ENCODE data around the gene FCN1. TPM values are rescaled to one million over a fixed set of nuclear protein-coding genes. Genes with fewer than 3 reads are reported as not detected.

FCN1 gene
- total RNA-seq, 8 experiments from 2014 or later: 0.05 to 0.45 (median 0.13) TPM; not detected in 1

DNA sequence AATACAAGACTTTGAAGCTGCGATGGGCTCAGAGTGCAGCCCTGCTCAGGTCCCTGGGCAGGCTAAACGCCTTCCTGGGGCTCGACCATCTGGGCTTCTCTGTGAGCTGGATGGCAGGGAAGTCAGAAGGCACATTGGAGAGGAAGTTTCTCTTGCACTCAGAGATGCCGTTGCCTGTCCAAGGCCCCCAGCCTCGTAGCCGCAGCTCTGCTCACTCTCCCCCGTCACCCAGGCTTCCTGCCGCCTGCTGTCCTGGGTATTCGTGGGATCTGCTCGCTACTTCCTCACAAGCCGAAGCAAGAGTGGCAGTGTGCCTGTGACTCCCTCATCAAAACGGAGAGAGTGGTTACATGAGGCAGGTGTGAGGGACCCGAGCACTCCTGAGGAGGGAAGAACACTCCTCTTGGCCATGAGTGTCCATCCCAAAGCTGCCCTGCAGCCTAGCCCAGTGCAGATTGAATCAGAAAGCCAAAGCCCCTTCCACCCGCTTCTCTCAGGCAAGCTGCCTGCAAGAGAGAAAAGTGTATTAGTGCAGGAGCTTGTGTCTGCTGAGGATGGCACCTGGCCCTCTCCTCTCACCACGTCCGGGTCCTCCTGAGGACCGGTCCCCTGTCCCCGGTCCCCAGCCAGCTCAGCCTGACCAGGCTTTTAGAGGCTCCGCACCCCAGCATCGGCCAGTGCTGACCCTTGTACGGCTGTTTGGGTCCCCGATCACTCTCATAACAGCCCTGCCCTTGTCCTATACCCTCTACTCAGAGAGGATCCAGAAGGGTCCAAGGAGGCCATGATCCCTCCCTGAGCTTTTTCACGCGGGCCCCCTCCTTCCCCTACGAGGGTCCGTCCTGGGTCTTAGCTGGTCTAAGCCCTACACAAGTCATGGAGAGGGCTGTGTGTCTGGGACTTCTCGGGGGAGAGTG, 29.8 kb downstream of the FCN1 start:
- ATAC-seq (replicated peaks in 6 of 8): peak in 1 of 8 experiments; percentile 4
- in situ Hi-C loops (cut with MboI; ENCODE audit: low pct_unique_long_range_greater_than_20kb in 2 of 9, low sequenced_read_pairs in 9 of 9, unreplicated experiment in 9 of 9): no loop called here
- Histone ChIP-seq H3K4me3 (no peak overlapping the region), H3K27ac (no peak overlapping the region), H3K4me1 (replicated peaks in 1 of 2) (no peaks in the 10 kb centered on the region)
- 20 to 86% (median 70%) methylated on average over 1 to 12 of the region's 27 CpGs; no CpG with 5 or more reads in 2 of the 10 experiments for WGBS, 10 experiments

DNA sequence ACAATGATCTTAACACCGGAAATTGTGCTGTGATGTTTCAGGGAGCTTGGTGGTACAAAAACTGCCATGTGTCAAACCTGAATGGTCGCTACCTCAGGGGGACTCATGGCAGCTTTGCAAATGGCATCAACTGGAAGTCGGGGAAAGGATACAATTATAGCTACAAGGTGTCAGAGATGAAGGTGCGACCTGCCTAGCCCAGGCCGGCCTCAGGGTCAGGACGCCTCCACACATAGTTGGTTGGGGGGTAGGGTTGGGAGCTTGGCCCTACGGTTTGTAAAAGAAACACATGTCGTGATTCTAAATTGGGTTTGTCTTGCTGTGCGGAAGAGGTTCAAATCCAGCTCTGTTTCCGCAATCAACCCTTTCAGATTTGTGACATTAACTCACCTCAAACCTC, 30.5 kb downstream of the FCN1 start:
- Histone ChIP-seq H3K27ac (no peak overlapping the region), H3K4me1 (replicated peaks in 1 of 2) (no peaks in the 10 kb centered on the region), H3K4me3 (no peak overlapping the region)
- no peak for ATAC-seq (replicated peaks in 6 of 8)
- in situ Hi-C loops (cut with MboI; ENCODE audit: low pct_unique_long_range_greater_than_20kb in 2 of 9, low sequenced_read_pairs in 9 of 9, unreplicated experiment in 9 of 9): no loop called here
- WGBS, 10 experiments: 20 to 90% (median 74%) methylated on average over 1 to 9 of the region's 10 CpGs; no CpG with 5 or more reads in 2 of the 10 experiments

DNA sequence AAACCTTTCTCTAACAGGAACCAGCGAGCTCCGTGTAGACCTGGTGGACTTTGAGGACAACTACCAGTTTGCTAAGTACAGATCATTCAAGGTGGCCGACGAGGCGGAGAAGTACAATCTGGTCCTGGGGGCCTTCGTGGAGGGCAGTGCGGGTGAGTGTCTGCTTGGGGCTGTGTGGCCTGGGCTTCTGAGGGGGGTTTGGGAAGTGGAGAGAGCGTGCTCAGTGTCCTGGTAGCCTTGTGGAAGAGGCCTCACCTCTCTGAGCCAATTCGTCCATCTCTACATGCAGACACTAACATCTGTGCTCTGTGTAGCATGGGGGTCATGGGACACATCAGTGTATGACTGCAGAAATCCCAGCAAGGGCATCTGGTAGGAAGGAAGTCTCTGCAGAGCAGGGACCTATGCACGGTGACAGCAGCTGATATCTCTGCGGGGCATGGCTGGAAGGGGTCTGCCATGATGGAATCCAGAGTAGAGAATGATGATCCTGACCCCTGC, 31.2 kb downstream of the FCN1 start:
- in situ Hi-C loops (cut with MboI; ENCODE audit: low pct_unique_long_range_greater_than_20kb in 2 of 9, low sequenced_read_pairs in 9 of 9, unreplicated experiment in 9 of 9): no loop called here
- no peak for ATAC-seq (replicated peaks in 6 of 8)
- no peak overlapping the region for H3K27ac ChIP-seq
- no peaks in the 10 kb centered on the region for H3K4me1 ChIP-seq (replicated peaks in 1 of 2)
- H3K4me3 ChIP-seq: no peak overlapping the region
- WGBS, 10 experiments: 20 to 100% (median 92%) methylated on average over 1 to 6 of the region's 11 CpGs; no CpG with 5 or more reads in 5 of the 10 experiments

DNA sequence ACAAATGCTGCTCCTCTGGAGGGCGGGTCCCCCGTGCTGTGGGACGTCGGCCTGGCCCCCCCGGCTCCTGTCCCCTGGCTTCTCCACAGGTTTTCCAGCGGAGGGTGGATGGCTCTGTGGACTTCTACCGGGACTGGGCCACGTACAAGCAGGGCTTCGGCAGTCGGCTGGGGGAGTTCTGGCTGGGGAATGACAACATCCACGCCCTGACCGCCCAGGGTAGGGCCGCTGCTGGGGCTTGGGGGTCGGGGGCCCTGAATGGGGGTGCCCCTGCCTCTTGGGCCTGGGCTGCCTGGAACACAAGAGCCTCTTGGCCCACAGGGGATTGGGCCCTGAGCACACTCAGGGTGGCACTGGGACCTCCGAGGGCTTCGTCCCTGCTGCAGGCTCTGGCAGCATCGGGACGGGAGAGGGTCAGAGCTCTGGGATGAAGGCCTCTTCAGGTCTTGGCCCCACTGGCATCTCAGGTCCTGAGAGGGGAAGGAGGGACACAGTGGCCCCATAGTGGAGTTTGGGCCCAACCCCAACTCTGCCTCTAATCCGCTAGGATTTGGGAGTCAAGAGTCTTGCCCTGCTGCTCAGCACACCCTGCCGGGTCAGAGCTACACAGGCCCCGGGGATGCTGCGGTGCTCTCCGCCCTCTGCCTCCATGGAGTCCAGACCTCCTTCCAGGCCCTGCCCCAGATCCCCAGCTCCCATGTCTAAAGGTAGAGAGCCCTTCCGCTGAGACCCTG, 31.9 kb downstream of the FCN1 start:
- Histone ChIP-seq H3K4me1 (replicated peaks in 1 of 2) (no peaks in the 10 kb centered on the region), H3K4me3 (no peak overlapping the region), H3K27ac (no peak overlapping the region)
- in situ Hi-C loops (cut with MboI; ENCODE audit: low pct_unique_long_range_greater_than_20kb in 2 of 9, low sequenced_read_pairs in 9 of 9, unreplicated experiment in 9 of 9): no loop called here
- 60% methylated on average over 1 of the region's 24 CpGs; no CpG with 5 or more reads in 9 of the 10 experiments for WGBS, 10 experiments
- ATAC-seq (replicated peaks in 6 of 8): no peak

DNA sequence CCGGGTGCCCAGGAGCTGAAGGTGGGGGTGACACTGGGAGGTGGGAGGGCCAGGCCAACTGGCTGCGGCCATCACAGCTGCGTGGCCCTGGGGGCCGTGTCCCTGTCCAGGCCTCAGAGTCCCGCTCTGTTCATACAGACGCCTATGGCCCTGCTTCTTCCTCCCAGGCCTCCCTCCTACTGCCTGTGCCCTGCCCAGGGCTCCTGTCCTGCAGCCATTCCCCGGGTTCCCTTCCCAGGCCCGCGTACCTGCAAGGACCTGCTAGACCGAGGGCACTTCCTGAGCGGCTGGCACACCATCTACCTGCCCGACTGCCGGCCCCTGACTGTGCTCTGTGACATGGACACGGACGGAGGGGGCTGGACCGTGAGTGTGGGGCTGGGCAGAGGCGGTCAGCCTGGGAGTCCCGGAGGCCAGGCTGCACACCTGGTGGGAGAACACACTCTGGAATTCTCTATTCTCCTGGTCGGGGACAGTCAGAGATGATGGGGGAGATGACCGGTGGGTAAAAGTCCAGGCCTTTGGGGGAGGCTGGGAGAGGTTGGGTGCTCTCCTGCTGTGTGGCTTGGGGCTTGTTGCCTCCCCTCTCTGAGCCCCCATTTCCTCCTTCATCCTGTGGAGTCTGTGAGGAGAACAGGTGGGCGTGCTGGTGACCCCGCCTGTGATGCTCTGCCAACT, 32.6 kb downstream of the FCN1 start:
- Histone ChIP-seq H3K4me3 (no peak overlapping the region), H3K4me1 (replicated peaks in 1 of 2) (peaks cover 0 to 5% of the 10 kb centered on the region in 2 donors), H3K27ac (no peak overlapping the region)
- in situ Hi-C loops (cut with MboI; ENCODE audit: low pct_unique_long_range_greater_than_20kb in 2 of 9, low sequenced_read_pairs in 9 of 9, unreplicated experiment in 9 of 9): no loop called here
- no peak for ATAC-seq (replicated peaks in 6 of 8)
- 67 to 100% (median 90%) methylated on average over 2 to 4 of the region's 22 CpGs; no CpG with 5 or more reads in 7 of the 10 experiments for whole genome bisulfite sequencing, 10 experiments

DNA sequence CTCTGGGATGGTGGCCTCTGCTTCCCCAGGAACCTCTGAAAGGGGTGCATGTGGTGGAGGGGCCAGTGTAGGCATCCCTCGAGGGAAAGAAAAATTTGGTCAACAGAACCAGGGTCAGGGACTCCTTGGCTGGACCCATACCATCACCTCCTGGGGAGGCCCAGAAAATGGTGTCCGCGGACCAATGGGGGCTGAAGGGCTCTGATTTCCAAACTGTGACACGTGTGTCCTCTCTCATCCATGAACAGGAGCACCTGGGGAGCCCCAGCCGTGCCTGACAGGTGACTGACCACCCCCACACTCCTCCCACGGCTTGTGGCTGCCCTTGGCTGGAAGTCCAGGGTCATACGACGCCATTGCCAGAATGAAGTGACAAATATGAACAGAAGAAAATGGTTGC, 33.2 kb downstream of the FCN1 start:
- no peak for ATAC-seq (replicated peaks in 6 of 8)
- H3K27ac ChIP-seq: no peak overlapping the region
- no peak overlapping the region for H3K4me3 ChIP-seq
- in situ Hi-C loops (cut with MboI; ENCODE audit: low pct_unique_long_range_greater_than_20kb in 2 of 9, low sequenced_read_pairs in 9 of 9, unreplicated experiment in 9 of 9): no loop called here
- WGBS, 10 experiments: 40 to 93% (median 84%) methylated on average over 1 to 5 of the region's 8 CpGs; no CpG with 5 or more reads in 7 of the 10 experiments
- peaks cover 0 to 5% of the 10 kb centered on the region in 2 donors for H3K4me1 ChIP-seq (replicated peaks in 1 of 2)

DNA sequence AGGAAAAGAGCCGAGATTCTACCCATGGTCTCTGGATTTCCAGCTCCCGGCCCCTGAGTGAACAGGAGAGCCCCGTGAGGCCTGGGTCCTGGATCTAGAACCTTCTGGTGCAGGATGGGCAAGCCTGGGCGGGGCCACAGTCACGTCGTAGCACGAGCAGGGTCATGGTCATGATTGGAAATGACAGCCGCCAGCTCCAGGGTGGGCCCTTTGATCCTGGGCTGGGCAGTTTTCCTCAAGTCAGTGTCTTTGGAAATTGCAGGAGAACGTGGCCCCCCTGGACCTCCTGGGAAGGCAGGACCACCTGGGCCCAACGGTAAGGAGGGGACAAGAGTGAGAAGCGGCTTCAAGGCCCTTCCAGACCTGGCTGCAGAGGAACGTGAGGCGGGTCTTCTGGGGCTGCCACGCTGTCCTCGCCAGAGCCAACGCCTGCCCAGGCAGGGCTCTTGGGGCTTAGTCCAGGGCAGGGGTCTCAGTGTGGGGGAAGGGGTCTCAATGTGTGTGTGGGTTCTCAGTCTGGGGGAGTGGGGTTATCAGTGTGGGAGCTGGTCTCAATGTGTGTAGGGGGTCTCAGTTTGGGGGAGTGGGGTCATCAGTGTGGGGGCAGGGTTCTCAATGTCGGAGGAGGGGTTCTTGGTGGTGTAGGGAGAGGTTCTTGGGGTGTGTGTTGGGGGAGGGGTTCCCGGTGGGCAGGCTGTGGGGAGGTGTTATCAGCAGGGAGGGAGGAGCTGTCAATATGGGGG, 34.5 kb downstream of the FCN1 start:
- Histone ChIP-seq H3K27ac (no peak overlapping the region), H3K4me3 (no peak overlapping the region), H3K4me1 (replicated peaks in 1 of 2) (peaks cover 0 to 5% of the 10 kb centered on the region in 2 donors)
- in situ Hi-C loops (cut with MboI; ENCODE audit: low pct_unique_long_range_greater_than_20kb in 2 of 9, low sequenced_read_pairs in 9 of 9, unreplicated experiment in 9 of 9): no loop called here
- WGBS, 10 experiments: 20 to 100% (median 55%) methylated on average over 1 to 4 of the region's 18 CpGs; no CpG with 5 or more reads in 6 of the 10 experiments
- ATAC-seq (replicated peaks in 6 of 8): no peak

DNA sequence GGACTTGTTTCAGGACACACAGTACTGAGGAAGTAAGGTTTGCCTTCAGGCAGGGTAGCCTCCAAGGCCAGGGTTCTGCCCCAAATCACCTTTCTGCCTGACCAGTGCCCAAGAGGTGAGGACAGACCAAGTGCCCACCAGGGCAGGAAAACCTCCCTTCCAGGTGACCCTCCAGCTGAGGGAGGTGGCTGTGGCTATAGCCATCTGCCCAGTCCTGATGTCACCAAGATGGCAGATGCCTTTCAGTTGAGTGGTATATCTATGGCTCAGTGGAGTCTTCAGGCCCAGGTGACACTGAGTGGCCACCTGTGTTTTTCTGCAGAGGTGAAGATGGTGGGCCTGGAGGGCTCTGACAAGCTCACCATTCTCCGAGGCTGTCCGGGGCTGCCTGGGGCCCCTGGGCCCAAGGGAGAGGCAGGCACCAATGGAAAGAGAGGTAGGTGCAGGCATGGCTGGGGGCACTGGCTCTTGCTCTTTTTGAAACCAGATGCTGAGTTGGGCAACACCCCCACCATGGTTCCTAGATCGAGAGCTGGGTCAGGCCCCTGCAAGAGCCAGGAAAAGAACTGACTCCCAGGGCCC, 35.4 kb downstream of the FCN1 start:
- Histone ChIP-seq H3K27ac (no peak overlapping the region), H3K4me1 (replicated peaks in 1 of 2) (peaks cover 0 to 5% of the 10 kb centered on the region in 2 donors), H3K4me3 (no peak overlapping the region)
- no peak for ATAC-seq (replicated peaks in 6 of 8)
- in situ Hi-C loops (cut with MboI; ENCODE audit: low pct_unique_long_range_greater_than_20kb in 2 of 9, low sequenced_read_pairs in 9 of 9, unreplicated experiment in 9 of 9): no loop called here
- 40% methylated on average over 2 of the region's 3 CpGs; no CpG with 5 or more reads in 9 of the 10 experiments for whole genome bisulfite sequencing, 10 experiments

DNA sequence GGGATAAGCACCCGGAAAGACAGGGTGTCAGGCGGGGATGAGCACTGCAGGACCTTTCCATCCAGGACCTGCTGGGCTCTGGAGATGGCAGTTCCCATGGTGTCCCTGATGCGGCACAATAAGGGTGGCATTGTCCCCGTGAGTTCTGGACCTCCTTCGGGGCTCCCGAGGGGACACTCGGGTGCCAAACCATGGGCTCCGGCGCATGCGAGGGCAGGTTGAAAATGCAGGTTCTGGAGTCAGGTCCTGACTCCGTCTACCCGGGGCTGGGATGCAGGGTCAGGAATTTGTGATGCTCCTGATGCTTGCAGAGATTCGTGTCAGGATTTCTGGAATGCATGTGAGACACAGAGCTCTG, 36.4 kb downstream of the FCN1 start:
- peaks cover 0 to 5% of the 10 kb centered on the region in 2 donors for H3K4me1 ChIP-seq (replicated peaks in 1 of 2)
- in situ Hi-C loops (cut with MboI; ENCODE audit: low pct_unique_long_range_greater_than_20kb in 2 of 9, low sequenced_read_pairs in 9 of 9, unreplicated experiment in 9 of 9): no loop called here
- H3K4me3 ChIP-seq: no peak overlapping the region
- ATAC-seq (replicated peaks in 6 of 8): no peak
- no peak overlapping the region for H3K27ac ChIP-seq
- 0 to 88% (median 65%) methylated on average over 1 to 11 of the region's 13 CpGs; no CpG with 5 or more reads in 6 of the 10 experiments for WGBS, 10 experiments

DNA sequence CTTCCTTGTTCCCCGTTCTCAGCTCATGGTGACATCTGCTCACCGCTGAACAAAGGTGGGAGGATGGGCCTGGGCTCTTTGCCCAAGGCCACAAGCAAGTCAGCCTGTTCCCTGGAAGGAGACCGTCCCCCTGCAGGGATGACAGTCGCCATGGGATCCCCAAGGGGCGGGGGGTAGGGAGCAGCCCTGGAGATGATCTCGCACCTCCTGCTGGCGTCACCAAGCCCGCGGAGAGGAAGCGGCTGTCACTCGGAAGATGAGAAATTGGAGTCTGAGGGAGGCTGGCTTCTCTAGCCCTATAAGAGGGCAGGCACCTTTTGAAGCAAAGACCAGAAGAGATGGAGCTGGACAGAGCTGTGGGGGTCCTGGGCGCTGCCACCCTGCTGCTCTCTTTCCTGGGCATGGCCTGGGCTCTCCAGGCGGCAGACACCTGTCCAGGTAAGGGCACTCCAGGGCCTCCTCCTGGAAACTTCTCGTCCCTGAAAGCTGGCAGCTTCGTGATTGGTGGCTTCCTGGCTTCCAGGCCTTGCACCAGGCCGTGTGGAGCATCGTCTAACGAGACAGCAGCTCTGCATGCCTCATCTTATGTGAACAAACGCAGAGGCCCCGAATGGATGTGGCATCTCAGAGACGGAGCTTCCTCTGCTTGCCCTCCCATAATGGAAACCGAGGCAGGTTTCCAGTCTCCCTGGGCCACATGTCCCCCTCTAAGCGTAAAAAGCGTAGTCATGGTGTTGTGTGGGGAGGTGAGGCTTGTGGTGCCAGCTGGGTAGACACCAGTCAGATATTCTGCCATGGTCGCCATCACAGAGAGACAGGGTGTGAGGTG, 37.0 kb downstream of the FCN1 start, which contains the start of gene FCN2:
Gene FCN2 (plus strand): TSS at position 327 of the 829 bp plus-strand sequence. CDS start 12 bp downstream, at position 339.
- peak in 5 of 8 experiments; percentile 70 to 94 (median 83) for ATAC-seq (replicated peaks in 6 of 8)
- 41 to 100% (median 72%) methylated on average over 1 to 15 of the region's 25 CpGs; no CpG with 5 or more reads in 1 of the 10 experiments for WGBS, 10 experiments
- peak within 1 kb of the TSS in 1 of 2 donors; percentile 3 for H3K27ac ChIP-seq
- in situ Hi-C loops (cut with MboI; ENCODE audit: low pct_unique_long_range_greater_than_20kb in 2 of 9, low sequenced_read_pairs in 9 of 9, unreplicated experiment in 9 of 9): no loop called here
- no peak within 1 kb of the TSS for H3K4me3 ChIP-seq
- H3K4me1 ChIP-seq (replicated peaks in 1 of 2): peaks cover 0 to 5% of the 10 kb centered on the region in 2 donors

All from motor neuron (in vitro differentiated cells).